Smooth muscle cell (in vitro differentiated cells): ENCODE results near the gene ZNF263. TPM values are rescaled to one million over a fixed set of nuclear protein-coding genes. Genes with fewer than 3 reads are reported as not detected.

Source experiments
- DNase-seq: peaks from one replicate; lab custom pipeline; 2025; ENCODE audit not compliant: unreplicated experiment; lab: John Stamatoyannopoulos, UW
- H2AFZ ChIP-seq: fragments of 200-600 bp; sonication (generic); 2 replicates; pipeline ENCODE4 v1.6.0; 2016; ENCODE audit warnings: antibody characterized with exemption, low read depth, mild to moderate bottlenecking
- H3F3A ChIP-seq: fragments of 200-600 bp; sonication (generic); 2 replicates; pipeline ENCODE4 v1.6.0; 2017; ENCODE audit warnings: antibody characterized with exemption, low read depth
- H3K27ac ChIP-seq: fragments of 200-600 bp; sonication (generic); 2 replicates; pipeline ENCODE4 v1.5.1; 2016; ENCODE audit warnings: low read depth, mild to moderate bottlenecking
- H3K27me3 ChIP-seq: fragments of 200-600 bp; sonication (generic); 2 replicates; pipeline ENCODE4 v1.6.1; 2016; ENCODE audit warnings: low read depth, mild to moderate bottlenecking
- H3K36me3 ChIP-seq: fragments of 200-600 bp; sonication (generic); 2 replicates; pipeline ENCODE4 v1.5.1; 2016; ENCODE audit warnings: low read depth
- H3K4me1 ChIP-seq: fragments of 200-600 bp; sonication (generic); 2 replicates; pipeline ENCODE4 v1.5.1; 2016; ENCODE audit warnings: low read depth
- H3K4me2 ChIP-seq: fragments of 200-600 bp; sonication (generic); 2 replicates; pipeline ENCODE4 v1.6.0; 2016; ENCODE audit warnings: mild to moderate bottlenecking
- H3K4me3 ChIP-seq: fragments of 200-600 bp; sonication (generic); 2 replicates; pipeline ENCODE4 v1.5.1; 2016; ENCODE audit warnings: mild to moderate bottlenecking
- H3K79me2 ChIP-seq: fragments of 200-600 bp; sonication (generic); 2 replicates; pipeline ENCODE4 v1.6.0; 2016; ENCODE audit warnings: low read depth, mild to moderate bottlenecking
- H3K9ac ChIP-seq: fragments of 200-600 bp; sonication (generic); 2 replicates; pipeline ENCODE4 v1.6.0; 2016; ENCODE audit warnings: low read depth
- H3K9me3 ChIP-seq: fragments of 200-600 bp; sonication (generic); replicated peaks from 2 replicates; pipeline ENCODE4 v1.5.1; 2016; ENCODE audit warnings: low read depth
- H4K20me1 ChIP-seq: fragments of 200-600 bp; sonication (generic); 2 replicates; pipeline ENCODE4 v1.6.0; 2016; ENCODE audit warnings: low read depth
- WGBS: methylation state at CpG from one replicate; pipeline ENCODE4 v1.1.7; 2016; ENCODE audit warnings: low lambda C conversion rate; 5-methylcytosine and 5-hydroxymethylcytosine counted together
- polyA plus RNA-seq: library from polyadenylated mRNA; unstranded; fragments of >200 nt; fragmentation: Nextera tagmentation; extraction: Ambion mirVana; gene quantifications from 2 replicates; pipeline ENCODE4 v1.2.1, GENCODE V29; 2016
- total RNA-seq: library from RNA; depleted of rRNA; stranded (reverse); fragments of >200 nt; gene quantifications from 2 replicates; pipeline ENCODE4 v1.2.3, GENCODE V29; 2014
- TF ChIP-seq, protein P1 (sequence below): fragments of 200-600 bp; sonication (generic); IDR thresholded peaks from 2 replicates; pipeline ENCODE4 v1.5.1; 2017; ENCODE audit warnings: borderline replicate concordance, mild to moderate bottlenecking, antibody characterized with exemption; ENCODE audit not compliant: insufficient read depth, poor library complexity, severe bottlenecking

Gene ZNF263
- total and polyA plus RNA-seq, 2 experiments from 2014 or later: 17.6 to 29.0 TPM

DNA sequence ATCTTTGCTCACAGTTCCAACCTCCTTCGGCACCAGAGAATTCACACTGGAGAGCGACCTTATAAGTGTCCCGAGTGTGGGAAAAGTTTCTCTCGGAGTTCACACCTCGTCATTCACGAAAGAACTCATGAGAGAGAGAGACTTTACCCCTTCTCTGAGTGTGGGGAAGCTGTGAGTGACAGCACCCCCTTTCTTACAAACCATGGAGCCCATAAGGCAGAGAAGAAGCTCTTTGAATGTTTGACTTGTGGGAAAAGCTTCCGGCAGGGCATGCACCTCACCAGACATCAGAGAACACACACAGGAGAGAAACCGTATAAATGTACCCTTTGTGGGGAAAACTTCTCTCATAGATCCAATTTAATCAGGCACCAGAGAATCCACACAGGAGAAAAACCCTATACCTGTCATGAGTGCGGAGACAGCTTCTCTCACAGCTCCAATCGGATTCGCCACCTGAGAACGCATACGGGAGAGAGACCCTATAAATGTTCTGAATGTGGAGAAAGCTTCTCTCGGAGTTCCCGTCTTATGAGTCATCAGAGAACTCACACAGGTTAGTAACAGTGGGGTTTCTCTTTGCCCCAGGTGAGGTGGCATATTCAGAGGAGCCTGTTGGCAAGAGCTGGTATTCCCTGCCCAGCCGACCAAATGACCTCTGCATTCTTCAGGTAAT is 6.8 kb downstream of the ZNF263 start:
- no peak overlapping the region for H3K27ac ChIP-seq
- no peak overlapping the region for H3K9ac ChIP-seq
- H2AFZ ChIP-seq: no peak overlapping the region
- peaks cover under 1% of the 10 kb centered on the region for H3K4me1 ChIP-seq
- no peaks in the 10 kb centered on the region for H3K27me3 ChIP-seq
- no peak overlapping the region for H3K4me2 ChIP-seq
- peaks cover 61% of the 10 kb centered on the region for H3K36me3 ChIP-seq
- TF ChIP-seq, protein P1, sequence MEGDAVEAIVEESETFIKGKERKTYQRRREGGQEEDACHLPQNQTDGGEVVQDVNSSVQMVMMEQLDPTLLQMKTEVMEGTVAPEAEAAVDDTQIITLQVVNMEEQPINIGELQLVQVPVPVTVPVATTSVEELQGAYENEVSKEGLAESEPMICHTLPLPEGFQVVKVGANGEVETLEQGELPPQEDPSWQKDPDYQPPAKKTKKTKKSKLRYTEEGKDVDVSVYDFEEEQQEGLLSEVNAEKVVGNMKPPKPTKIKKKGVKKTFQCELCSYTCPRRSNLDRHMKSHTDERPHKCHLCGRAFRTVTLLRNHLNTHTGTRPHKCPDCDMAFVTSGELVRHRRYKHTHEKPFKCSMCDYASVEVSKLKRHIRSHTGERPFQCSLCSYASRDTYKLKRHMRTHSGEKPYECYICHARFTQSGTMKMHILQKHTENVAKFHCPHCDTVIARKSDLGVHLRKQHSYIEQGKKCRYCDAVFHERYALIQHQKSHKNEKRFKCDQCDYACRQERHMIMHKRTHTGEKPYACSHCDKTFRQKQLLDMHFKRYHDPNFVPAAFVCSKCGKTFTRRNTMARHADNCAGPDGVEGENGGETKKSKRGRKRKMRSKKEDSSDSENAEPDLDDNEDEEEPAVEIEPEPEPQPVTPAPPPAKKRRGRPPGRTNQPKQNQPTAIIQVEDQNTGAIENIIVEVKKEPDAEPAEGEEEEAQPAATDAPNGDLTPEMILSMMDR: no peak
- peaks cover 65% of the 10 kb centered on the region for H3K79me2 ChIP-seq
- 97% methylated on average over 16 of the region's 16 CpGs for WGBS
- peaks cover under 1% of the 10 kb centered on the region for H4K20me1 ChIP-seq
- no peak overlapping the region for H3K4me3 ChIP-seq
- DNase-seq: no peak
- peaks cover 52% of the 10 kb centered on the region for H3K9me3 ChIP-seq
- H3F3A ChIP-seq: no peaks in the 10 kb centered on the region

GRCh38 chr16:3292604-3293003 is 9.3 kb downstream of the ZNF263 start:
- 95% methylated on average over 3 of the region's 3 CpGs for WGBS
- H3K9ac ChIP-seq: no peak overlapping the region
- H3K27ac ChIP-seq: no peak overlapping the region

GRCh38 chr16:3295209-3295608 is 11.9 kb downstream of the ZNF263 start:
- peaks cover 53% of the 10 kb centered on the region for H3K36me3 ChIP-seq
- WGBS: 98% methylated on average over 43 of the region's 45 CpGs
- no peak overlapping the region for H3K4me2 ChIP-seq
- H3F3A ChIP-seq: no peaks in the 10 kb centered on the region
- no peaks in the 10 kb centered on the region for H3K27me3 ChIP-seq
- no peak overlapping the region for H3K9ac ChIP-seq
- no peak for DNase-seq
- TF ChIP-seq, protein P1: no peak
- H3K4me3 ChIP-seq: no peak overlapping the region
- H3K79me2 ChIP-seq: peaks cover 23% of the 10 kb centered on the region
- no peak overlapping the region for H3K27ac ChIP-seq
- H4K20me1 ChIP-seq: no peaks in the 10 kb centered on the region
- H3K4me1 ChIP-seq: no peaks in the 10 kb centered on the region
- no peak overlapping the region for H2AFZ ChIP-seq
- H3K9me3 ChIP-seq: peaks cover 64% of the 10 kb centered on the region

More at GRCh38 chr16:3292604-3293003, 9.3 kb downstream of the ZNF263 start:
- Histone ChIP-seq H3K79me2 (peaks cover 41% of the 10 kb centered on the region), H3K27me3 (no peaks in the 10 kb centered on the region), H4K20me1 (no peaks in the 10 kb centered on the region), H3K4me2 (no peak overlapping the region), H3K4me3 (no peak overlapping the region), H2AFZ (no peak overlapping the region), H3F3A (no peaks in the 10 kb centered on the region), H3K4me1 (no peaks in the 10 kb centered on the region), H3K36me3 (peaks cover 57% of the 10 kb centered on the region), H3K9me3 (peaks cover 65% of the 10 kb centered on the region)
- DNase-seq: no peak
- TF ChIP-seq, protein P1: no peak

DNA sequence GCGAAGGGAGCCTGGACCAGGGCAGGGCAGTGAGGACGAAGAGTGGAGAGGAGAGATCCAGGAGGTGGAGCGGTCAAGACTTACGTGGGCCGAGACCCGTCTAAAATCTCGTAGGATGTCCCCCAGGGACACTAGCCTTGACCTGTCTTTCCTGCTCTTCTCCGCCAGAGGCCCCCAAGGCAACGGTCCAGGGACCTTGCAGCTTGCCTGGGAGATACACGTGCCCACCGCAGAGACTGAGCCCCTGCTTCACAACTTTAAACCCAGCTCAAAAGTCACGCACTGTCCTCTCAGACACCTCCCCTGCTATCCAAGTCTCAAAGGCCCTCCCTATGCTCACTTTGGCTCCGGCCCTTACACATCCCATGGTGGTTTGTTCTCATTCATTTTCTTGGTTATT is 12.5 kb downstream of the ZNF263 start:
- peaks cover 17% of the 10 kb centered on the region for H3K79me2 ChIP-seq
- no peaks in the 10 kb centered on the region for H3K27me3 ChIP-seq
- peaks cover 62% of the 10 kb centered on the region for H3K9me3 ChIP-seq
- no peak overlapping the region for H3K9ac ChIP-seq
- H3K27ac ChIP-seq: no peak overlapping the region
- H3K4me1 ChIP-seq: no peaks in the 10 kb centered on the region
- 97% methylated on average over 13 of the region's 13 CpGs for WGBS
- no peak overlapping the region for H2AFZ ChIP-seq
- no peak overlapping the region for H3K4me2 ChIP-seq
- peaks cover 49% of the 10 kb centered on the region for H3K36me3 ChIP-seq
- no peak overlapping the region for H3K4me3 ChIP-seq
- DNase-seq: no peak
- no peaks in the 10 kb centered on the region for H3F3A ChIP-seq
- H4K20me1 ChIP-seq: no peaks in the 10 kb centered on the region
- TF ChIP-seq, protein P1: no peak
